MM.1S (cell line): Measurements from ENCODE around the gene POLA2.
"Not testable (repeated sequence)": the region's sequence is repeated elsewhere in the genome, so short reads cannot be mapped to it uniquely, and the experiment has no call there.

Experiments
- DNase-seq: peaks from one replicate; pipeline ENCODE4 v3.0.0-alpha.2; 2015
- H2AFZ ChIP-seq: fragments of 300-600 bp; sonication (generic); 2 replicates; pipeline ENCODE4 v1.6.0; 2016; ENCODE audit warnings: antibody characterized with exemption, low read length
- H3F3A ChIP-seq: fragments of 300-600 bp; sonication (generic); 2 replicates; pipeline ENCODE4 v1.6.1; 2016; ENCODE audit warnings: mild to moderate bottlenecking, antibody characterized with exemption, low read length, moderate library complexity, mixed read lengths; ENCODE audit not compliant: insufficient read depth
- H3K27ac ChIP-seq: fragments of 300-600 bp; sonication (generic); 2 replicates; pipeline ENCODE4 v1.5.1; 2016; ENCODE audit warnings: mild to moderate bottlenecking, low read length
- H3K27me3 ChIP-seq: fragments of 300-600 bp; sonication (generic); replicated peaks from 2 replicates; pipeline ENCODE4 v1.6.0; 2016; ENCODE audit warnings: low read length; ENCODE audit not compliant: insufficient read depth
- H3K36me3 ChIP-seq: fragments of 300-600 bp; sonication (generic); replicated peaks from 2 replicates; pipeline ENCODE4 v1.6.1; 2016; ENCODE audit warnings: mild to moderate bottlenecking, low read length, mixed read lengths; ENCODE audit not compliant: insufficient read depth
- H3K4me1 ChIP-seq: fragments of 300-600 bp; sonication (generic); 2 replicates; pipeline ENCODE4 v1.6.1; 2016; ENCODE audit warnings: low read length, mixed read lengths
- H3K4me2 ChIP-seq: fragments of 300-600 bp; sonication (generic); 2 replicates; pipeline ENCODE4 v1.6.0; 2016; ENCODE audit warnings: low read depth, low read length
- H3K4me3 ChIP-seq: fragments of 300-600 bp; sonication (generic); 2 replicates; pipeline ENCODE4 v1.5.1; 2016; ENCODE audit warnings: low read length, mixed read lengths
- H3K79me2 ChIP-seq: fragments of 300-600 bp; sonication (generic); 2 replicates; pipeline ENCODE4 v1.6.1; 2016; ENCODE audit warnings: mixed run types, low read length, mixed read lengths
- H3K9ac ChIP-seq: fragments of 300-600 bp; sonication (generic); 2 replicates; pipeline ENCODE4 v1.6.1; 2016; ENCODE audit warnings: low read length, mixed read lengths
- H3K9me2 ChIP-seq: fragments of 300-600 bp; sonication (generic); replicated peaks from 2 replicates; pipeline ENCODE4 v1.6.1; 2016; ENCODE audit warnings: mild to moderate bottlenecking, low read length, mixed read lengths; ENCODE audit not compliant: insufficient read depth
- H3K9me3 ChIP-seq: fragments of 300-600 bp; sonication (generic); replicated peaks from 2 replicates; pipeline ENCODE4 v1.6.1; 2016; ENCODE audit warnings: mild to moderate bottlenecking, low read length, mixed read lengths; ENCODE audit not compliant: insufficient read depth
- H4K20me1 ChIP-seq: fragments of 300-600 bp; sonication (generic); 2 replicates; pipeline ENCODE4 v1.6.1; 2016; ENCODE audit warnings: mild to moderate bottlenecking, low read length, moderate library complexity, mixed read lengths; ENCODE audit not compliant: insufficient read depth
- CTCF ChIP-seq: fragments of 300-600 bp; sonication (generic); IDR thresholded peaks from 2 replicates; pipeline ENCODE4 v1.5.1; 2016; ENCODE audit warnings: antibody characterized with exemption, low read length, mixed read lengths
- EZH2 ChIP-seq: fragments of 300-600 bp; sonication (generic); optimal IDR thresholded peaks from 2 replicates; pipeline ENCODE3; 2017; ENCODE audit warnings: low read depth, mild to moderate bottlenecking, antibody characterized with exemption, low read length, mixed read lengths
- EZH2phosphoT487 ChIP-seq: fragments of 300-600 bp; sonication (generic); IDR thresholded peaks from 2 replicates; pipeline ENCODE4 v1.6.1; 2018; ENCODE audit warnings: antibody characterized with exemption, low read length

The POLA2 gene

GRCh38 chr11:65329944-65330403 is 68.2 kb downstream of the POLA2 start:
- Histone ChIP-seq H3K27me3 (no peaks in the 10 kb centered on the region), H3K79me2 (peaks cover 13% of the 10 kb centered on the region), H3K36me3 (no peaks in the 10 kb centered on the region), H4K20me1 (no peaks in the 10 kb centered on the region), H3F3A (no peaks in the 10 kb centered on the region), H3K27ac (no peak overlapping the region), H3K4me3 (no peak overlapping the region), H2AFZ (peak overlapping the region; percentile 33), H3K4me1 (peaks cover 10% of the 10 kb centered on the region), H3K9me3 (no peaks in the 10 kb centered on the region), H3K9me2 (no peaks in the 10 kb centered on the region), H3K4me2 (peak overlapping the region; percentile 42; the same call in 1 of the 2 replicates), H3K9ac (no peak overlapping the region)
- no peak for TF ChIP-seq EZH2
- TF ChIP-seq CTCF, result peak; percentile 80
- DNase-seq, result peak; percentile 90

GRCh38 chr11:65330544-65330943 is 68.8 kb downstream of the POLA2 start:
- peaks cover 15% of the 10 kb centered on the region for H3K4me1 ChIP-seq
- H3K4me3 ChIP-seq, result no peak overlapping the region
- H3K4me2 ChIP-seq, result no peak overlapping the region
- H2AFZ ChIP-seq, result no peak overlapping the region
- H3K36me3 ChIP-seq, result no peaks in the 10 kb centered on the region
- TF ChIP-seq CTCF, result no peak
- no peak for TF ChIP-seq EZH2phosphoT487
- no peak for TF ChIP-seq EZH2
- H4K20me1 ChIP-seq, result no peaks in the 10 kb centered on the region
- H3K9me3 ChIP-seq, result no peaks in the 10 kb centered on the region
- DNase-seq, result no peak
- H3K9ac ChIP-seq, result no peak overlapping the region
- no peaks in the 10 kb centered on the region for H3F3A ChIP-seq
- H3K9me2 ChIP-seq, result no peaks in the 10 kb centered on the region
- H3K79me2 ChIP-seq, result peaks cover 19% of the 10 kb centered on the region
- H3K27me3 ChIP-seq, result no peaks in the 10 kb centered on the region
- no peak overlapping the region for H3K27ac ChIP-seq

GRCh38 chr11:65332591-65332990 is 70.8 kb downstream of the POLA2 start:
- not testable (repeated sequence) for H3K27ac ChIP-seq, H3K9ac ChIP-seq, H2AFZ ChIP-seq, H3K4me3 ChIP-seq, H3K4me2 ChIP-seq, H4K20me1 ChIP-seq, H3K9me2 ChIP-seq, H3K36me3 ChIP-seq, H3K9me3 ChIP-seq, DNase-seq, H3F3A ChIP-seq, H3K27me3 ChIP-seq
- peaks cover 36% of the 10 kb centered on the region for H3K79me2 ChIP-seq
- H3K4me1 ChIP-seq, result peaks cover 16% of the 10 kb centered on the region

- no peaks in the 10 kb centered on the region for H3K36me3 ChIP-seq
- peak overlapping the region; percentile 75; the same call in 1 of the 2 replicates for H3K9ac ChIP-seq
- peak overlapping the region; percentile 77 for H3K4me3 ChIP-seq
- peaks cover 58% of the 10 kb centered on the region for H3K79me2 ChIP-seq
- no peak overlapping the region for H3K27ac ChIP-seq
- DNase-seq, result no peak
- no peaks in the 10 kb centered on the region for H3K9me2 ChIP-seq
- no peaks in the 10 kb centered on the region for H3F3A ChIP-seq
- no peaks in the 10 kb centered on the region for H3K9me3 ChIP-seq
- no peaks in the 10 kb centered on the region for H3K27me3 ChIP-seq
- no peak overlapping the region for H2AFZ ChIP-seq
- peak overlapping the region; percentile 94 for H3K4me2 ChIP-seq
- peaks cover 13% of the 10 kb centered on the region for H3K4me1 ChIP-seq
- no peaks in the 10 kb centered on the region; the same call in 1 of the 2 replicates for H4K20me1 ChIP-seq
- no peak for TF ChIP-seq EZH2phosphoT487
- no peak for TF ChIP-seq EZH2
- TF ChIP-seq CTCF, result no peak
Measured at GRCh38 chr11:65334696-65335295, 73.0 kb downstream of the POLA2 start.
